Astrocyte (in vitro differentiated cells and primary cell): ENCODE results near the gene GLRA1. TPM values are rescaled to one million over a fixed set of nuclear protein-coding genes. Genes with fewer than 3 reads are reported as not detected.
"Not testable (repeated sequence)": the region's sequence is repeated elsewhere in the genome, so short reads cannot be mapped to it uniquely, and the experiment has no call there.

ENCODE experiments used
- DNase-seq: peaks from one replicate; pipeline ENCODE4 v3.0.0-alpha.2; 2010; ENCODE audit warnings: low read depth
- FAIRE-seq: peaks from 2 replicates; lab custom pipeline; 2011; peaks lifted over from hg19 to GRCh38; lab: Jason Lieb, UNC
- H2AFZ ChIP-seq: 2 replicates; pipeline ENCODE4 v1.6.0; 2012; ENCODE audit warnings: low read depth, low read length, inconsistent platforms
- H3K27ac ChIP-seq: 2 replicates; pipeline ENCODE4 v1.5.1; 2011; ENCODE audit warnings: low read depth, low read length, inconsistent platforms
- H3K27me3 ChIP-seq: 2 replicates; pipeline ENCODE4 v1.6.0; 2011; ENCODE audit warnings: low read length, inconsistent platforms; ENCODE audit not compliant: insufficient read depth
- H3K36me3 ChIP-seq: 2 replicates; pipeline ENCODE4 v1.5.1; 2011; ENCODE audit warnings: low read length, inconsistent platforms; ENCODE audit not compliant: insufficient read depth
- H3K4me1 ChIP-seq: 2 replicates; pipeline ENCODE4 v1.5.1; 2011; ENCODE audit warnings: low read length, inconsistent platforms; ENCODE audit not compliant: insufficient read depth
- H3K4me2 ChIP-seq: 2 replicates; pipeline ENCODE4 v1.6.0; 2012; ENCODE audit warnings: low read length, inconsistent platforms
- H3K4me3 ChIP-seq: 2 replicates; pipeline ENCODE4 v1.5.1; 2011; ENCODE audit warnings: low read depth, mild to moderate bottlenecking, low read length, inconsistent platforms; ENCODE audit not compliant: insufficient read depth
- H3K79me2 ChIP-seq: 2 replicates; pipeline ENCODE4 v1.6.0; 2012; ENCODE audit warnings: mild to moderate bottlenecking, low read length, inconsistent platforms; ENCODE audit not compliant: insufficient read depth
- H3K9ac ChIP-seq: 2 replicates; pipeline ENCODE4 v1.6.0; 2012; ENCODE audit warnings: mild to moderate bottlenecking, low read length, inconsistent platforms
- H3K9me3 ChIP-seq: 2 replicates; pipeline ENCODE4 v1.5.1; 2012; ENCODE audit warnings: low read depth, mild to moderate bottlenecking, low read length, inconsistent platforms; ENCODE audit not compliant: insufficient read depth
- H4K20me1 ChIP-seq: 2 replicates; pipeline ENCODE4 v1.6.0; 2012; ENCODE audit warnings: low read length, inconsistent platforms; ENCODE audit not compliant: insufficient read depth
- H3K27ac Mint-ChIP-seq: one replicate; pipeline ENCODE4 v1.8.0; 2021; ENCODE audit warnings: mild to moderate bottlenecking, mixed read lengths; ENCODE audit not compliant: unreplicated experiment
- H3K27me3 Mint-ChIP-seq: one replicate; pipeline ENCODE4 v1.8.0; 2021; ENCODE audit warnings: low read depth, mixed read lengths; ENCODE audit not compliant: unreplicated experiment
- H3K36me3 Mint-ChIP-seq: one replicate; pipeline ENCODE4 v1.8.0; 2021; ENCODE audit warnings: low read depth, mixed read lengths; ENCODE audit not compliant: unreplicated experiment
- H3K4me1 Mint-ChIP-seq: one replicate; pipeline ENCODE4 v1.8.0; 2021; ENCODE audit warnings: low read depth, mixed read lengths; ENCODE audit not compliant: unreplicated experiment
- H3K4me3 Mint-ChIP-seq: one replicate; pipeline ENCODE4 v1.8.0; 2021; ENCODE audit warnings: mild to moderate bottlenecking, moderate library complexity, mixed read lengths; ENCODE audit not compliant: unreplicated experiment
- H3K9me3 Mint-ChIP-seq: one replicate; pipeline ENCODE4 v1.8.0; 2021; ENCODE audit warnings: mild to moderate bottlenecking, mixed read lengths; ENCODE audit not compliant: unreplicated experiment
- CTCF ChIP-seq: IDR thresholded peaks from 2 replicates; pipeline ENCODE4 v1.5.1; 2011; ENCODE audit warnings: low read depth, mild to moderate bottlenecking, inconsistent platforms, low read length, moderate library complexity; ENCODE audit not compliant: insufficient read depth
- EZH2 ChIP-seq: IDR thresholded peaks from 2 replicates; pipeline ENCODE4 v1.6.1; 2012; ENCODE audit warnings: mild to moderate bottlenecking, low read length, inconsistent platforms; ENCODE audit not compliant: insufficient read depth
- total RNA-seq: library from RNA; stranded (reverse); gene quantifications from 2 replicates; pipeline ENCODE4 v1.2.1, GENCODE V29; 2021

The GLRA1 gene
- total RNA-seq, 1 donor from 2014 or later, result not detected

DNA sequence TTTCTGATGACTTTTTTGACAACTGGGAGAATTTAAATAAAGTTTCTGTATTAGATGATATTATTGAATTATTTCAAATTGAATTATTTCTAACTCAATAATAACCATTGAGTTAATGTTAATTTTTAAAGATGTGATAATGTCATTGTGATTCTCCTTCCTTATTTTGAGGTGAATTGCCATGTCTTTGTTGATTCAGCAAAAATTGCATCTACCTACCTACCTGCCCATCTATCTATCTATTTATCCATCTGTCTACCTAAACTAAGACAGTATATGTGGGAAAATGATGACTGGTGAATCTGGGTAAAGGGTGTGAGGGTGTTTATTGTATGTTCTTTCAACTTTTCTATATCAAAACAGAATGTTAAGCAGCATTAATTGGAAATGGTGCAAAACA, 77.9 kb downstream of the GLRA1 start:
- no peak overlapping the region for H3K4me3 ChIP-seq
- no peaks in the 10 kb centered on the region for H3K4me1 ChIP-seq
- H2AFZ ChIP-seq, result no peak overlapping the region
- no peaks in the 10 kb centered on the region for H3K36me3 ChIP-seq
- FAIRE-seq (no peak), DNase-seq (no peak)
- no peak overlapping the region for H3K4me2 ChIP-seq
- H4K20me1 ChIP-seq, result no peaks in the 10 kb centered on the region
- H3K4me1 Mint-ChIP-seq, result no peaks in the 10 kb centered on the region
- TF ChIP-seq CTCF, result no peak
- TF ChIP-seq EZH2, result no peak
- H3K27me3 ChIP-seq, result no peaks in the 10 kb centered on the region
- no peaks in the 10 kb centered on the region for H3K36me3 Mint-ChIP-seq
- H3K9me3 ChIP-seq, result no peaks in the 10 kb centered on the region
- no peaks in the 10 kb centered on the region for H3K27me3 Mint-ChIP-seq
- no peak overlapping the region for H3K27ac Mint-ChIP-seq
- no peak overlapping the region for H3K9ac ChIP-seq
- no peaks in the 10 kb centered on the region for H3K79me2 ChIP-seq
- no peak overlapping the region for H3K27ac ChIP-seq
- H3K9me3 Mint-ChIP-seq, result no peaks in the 10 kb centered on the region
- H3K4me3 Mint-ChIP-seq, result no peak overlapping the region

DNA sequence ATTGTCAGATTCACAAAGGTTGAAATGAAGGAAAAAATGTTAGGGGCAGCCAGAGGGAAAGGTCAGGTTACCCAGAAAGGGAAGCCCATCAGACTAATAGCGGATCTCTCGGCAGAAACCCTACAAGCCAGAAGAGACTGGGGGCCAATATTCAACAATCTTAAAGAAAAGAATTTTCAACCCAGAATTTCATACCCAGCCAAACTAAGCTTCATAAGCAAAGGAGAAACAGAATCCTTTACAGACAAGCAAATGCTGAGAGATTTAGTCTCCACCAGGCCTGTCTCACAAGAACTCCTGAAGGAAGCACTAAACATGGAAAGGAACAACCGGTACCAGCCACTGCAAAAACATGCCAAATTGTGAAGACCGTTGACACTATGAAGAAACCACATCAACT, 91.8 kb downstream of the GLRA1 start:
- peaks cover 51% of the 10 kb centered on the region for H3K9me3 Mint-ChIP-seq

GRCh38 chr5:151829370-151829769, 95.3 kb downstream of the GLRA1 start:
- H3K36me3 Mint-ChIP-seq, result peaks cover 25% of the 10 kb centered on the region
- DNase-seq (no peak), FAIRE-seq (no peak)
- Histone ChIP-seq H3K4me1 (no peaks in the 10 kb centered on the region), H3K27ac (no peak overlapping the region), H2AFZ (no peak overlapping the region), H3K36me3 (peaks cover 3% of the 10 kb centered on the region), H3K79me2 (no peaks in the 10 kb centered on the region), H3K9me3 (peaks cover 7% of the 10 kb centered on the region), H3K4me3 (no peak overlapping the region), H3K9ac (no peak overlapping the region), H4K20me1 (peaks cover 16% of the 10 kb centered on the region), H3K27me3 (no peaks in the 10 kb centered on the region), H3K4me2 (no peak overlapping the region)
- no peaks in the 10 kb centered on the region for H3K27me3 Mint-ChIP-seq
- no peaks in the 10 kb centered on the region for H3K4me1 Mint-ChIP-seq
- no peak overlapping the region for H3K27ac Mint-ChIP-seq
- no peak overlapping the region for H3K4me3 Mint-ChIP-seq
- TF ChIP-seq EZH2 (no peak), CTCF (no peak)
- peaks cover 34% of the 10 kb centered on the region for H3K9me3 Mint-ChIP-seq

More for the DNA sequence above, 91.8 kb downstream of the GLRA1 start:
- not testable (repeated sequence) for H3K4me1 Mint-ChIP-seq, H2AFZ ChIP-seq, H3K4me1 ChIP-seq, H3K4me3 ChIP-seq, DNase-seq, H3K4me2 ChIP-seq, H3K27me3 ChIP-seq, H3K79me2 ChIP-seq, H4K20me1 ChIP-seq, H3K9ac ChIP-seq, H3K36me3 ChIP-seq, H3K27me3 Mint-ChIP-seq, H3K27ac ChIP-seq, H3K4me3 Mint-ChIP-seq, H3K9me3 ChIP-seq, FAIRE-seq, H3K27ac Mint-ChIP-seq
- H3K36me3 Mint-ChIP-seq, result peaks cover 25% of the 10 kb centered on the region
